Measurements from ENCODE around the gene PLXNA2. TPM values are rescaled to one million over a fixed set of nuclear protein-coding genes. Genes with fewer than 3 reads are reported as not detected.

The PLXNA2 gene
- total and polyA plus RNA-seq, 11 donors = 9.2 to 28.2 (median 18.0) TPM

- peaks cover 0 to 27% (median 12%) of the 10 kb centered on the region in 12 donors for H3K4me1 ChIP-seq
- intact Hi-C loops (cut with DNase I) = loop anchor here in 1 of 10 donors (5.0 kb wide), 1 partner anchor 38 kb away; no protein-coding TSS in a partner anchor
- DNase-seq (peak in 1 of 5 donors; percentile 52), ATAC-seq (peak in 2 of 4 donors; percentile 5 to 21)
- TF ChIP-seq CTCF (IDR thresholded peaks at IDR 0.05) (no peak), POLR2A (IDR thresholded peaks at IDR 0.05) (no peak)
- no peak overlapping the region for H3K4me3 ChIP-seq
- H3K9me3 ChIP-seq = no peaks in the 10 kb centered on the region
- 87 to 92% (median 90%) methylated on average over 4 of the region's 4 CpGs for WGBS, 4 donors
- peaks cover 0 to 81% (median 59%) of the 10 kb centered on the region in 9 donors for H3K36me3 ChIP-seq
- peak overlapping the region in 4 of 12 donors; percentile 41 to 64 (median 50) for H3K27ac ChIP-seq
- no peaks in the 10 kb centered on the region for H3K27me3 ChIP-seq
These were observed 195.3 kb downstream of the PLXNA2 start for GRCh38 chr1:208048904-208049303.

- Histone ChIP-seq H3K9me3 (no peaks in the 10 kb centered on the region), H3K27ac (peak overlapping the region; percentile 40 to 77 (median 59)), H3K36me3 (peaks cover 0 to 81% (median 59%) of the 10 kb centered on the region in 9 donors), H3K4me3 (no peak overlapping the region), H3K27me3 (no peaks in the 10 kb centered on the region), H3K4me1 (peaks cover 0 to 27% (median 12%) of the 10 kb centered on the region in 12 donors)
- intact Hi-C loops (cut with DNase I) = loop anchor here in 1 of 10 donors (5.0 kb wide), 1 partner anchor 39 kb away; no protein-coding TSS in a partner anchor
- ATAC-seq (peak; percentile 38 to 69 (median 56)), DNase-seq (peak in 3 of 5 donors; percentile 40 to 65 (median 64))
- TF ChIP-seq POLR2A (IDR thresholded peaks at IDR 0.05) (no peak), CTCF (IDR thresholded peaks at IDR 0.05) (no peak)
- 66 to 78% (median 68%) methylated on average over 6 of the region's 6 CpGs for WGBS, 4 donors
These were observed 196.2 kb downstream of the PLXNA2 start for GRCh38 chr1:208047975-208048374.

- H3K36me3 ChIP-seq = peaks cover 0 to 81% (median 59%) of the 10 kb centered on the region in 9 donors
These were observed 196.7 kb downstream of the PLXNA2 start for GRCh38 chr1:208047476-208047934.

More at GRCh38 chr1:208047476-208047934, 196.7 kb downstream of the PLXNA2 start:
- intact Hi-C loops (cut with DNase I) = loop anchor here in 1 of 10 donors (5.0 kb wide), 1 partner anchor 40 kb away; no protein-coding TSS in a partner anchor
- no peaks in the 10 kb centered on the region for H3K27me3 ChIP-seq
- peak; percentile 81 to 86 (median 83) for ATAC-seq
- WGBS, 4 donors = 69 to 80% (median 74%) methylated on average over 6 of the region's 6 CpGs
- no peaks in the 10 kb centered on the region for H3K9me3 ChIP-seq
- DNase-seq = peak; percentile 63 to 86 (median 79)
- no peak overlapping the region for H3K4me3 ChIP-seq
- H3K4me1 ChIP-seq = peaks cover 0 to 27% (median 12%) of the 10 kb centered on the region in 12 donors
- TF ChIP-seq CTCF (IDR thresholded peaks at IDR 0.05) = no peak
- TF ChIP-seq POLR2A (IDR thresholded peaks at IDR 0.05) = no peak
- H3K27ac ChIP-seq = peak overlapping the region; percentile 40 to 77 (median 64)
